Central memory CD4-positive, alpha-beta T cell (primary cell): Measurements from ENCODE around the gene CD226.
"Not testable (repeated sequence)": the region's sequence is repeated elsewhere in the genome, so short reads cannot be mapped to it uniquely, and the experiment has no call there.

ENCODE experiments used
- DNase-seq: peaks from one replicate; pipeline ENCODE4 v3.0.0; 2022

CD226 gene

DNA sequence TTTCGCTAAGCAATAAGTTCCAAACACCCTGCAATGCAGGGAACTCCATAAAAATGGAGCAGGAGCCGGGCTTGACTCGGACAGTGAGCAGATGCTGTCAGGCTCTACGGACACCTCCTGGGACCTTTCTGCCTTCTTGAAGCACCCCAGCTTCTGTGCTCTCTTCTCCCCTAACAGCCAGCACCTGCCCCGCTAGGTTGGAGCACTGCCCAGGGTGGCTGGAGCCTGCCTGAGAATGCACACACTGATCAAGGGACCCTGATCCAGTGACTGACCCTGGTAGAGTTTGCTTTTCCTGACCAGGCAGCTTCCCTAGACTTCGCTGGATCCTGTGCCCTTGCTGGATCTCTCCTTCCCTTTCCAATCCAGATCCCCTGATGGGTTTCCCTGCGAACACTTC lies 40.9 kb downstream of the CD226 start:
- DNase-seq: no peak

DNA sequence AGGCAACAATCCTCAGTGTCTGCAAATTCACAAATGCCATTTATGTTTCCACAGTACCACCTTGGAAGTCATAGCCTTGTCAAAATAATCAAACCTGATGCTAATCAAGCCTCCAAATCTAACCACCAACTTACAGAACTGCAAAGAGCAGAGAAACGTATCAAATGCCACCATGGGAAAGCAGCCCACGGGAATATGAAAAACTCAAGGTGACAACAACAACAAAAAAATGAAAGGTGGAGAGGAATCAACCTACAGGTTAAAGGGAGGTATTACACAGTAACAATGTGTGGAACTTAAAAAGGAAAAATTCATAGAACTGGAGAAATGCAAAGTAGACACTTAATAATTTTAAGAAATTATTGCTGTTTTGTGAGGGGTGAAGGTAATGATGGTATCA lies 46.7 kb downstream of the CD226 start:
- DNase-seq: peak; percentile 19

- DNase-seq: not testable (repeated sequence)
Measured at GRCh38 chr18:69899154-69899923, 48.3 kb downstream of the CD226 start.

DNA sequence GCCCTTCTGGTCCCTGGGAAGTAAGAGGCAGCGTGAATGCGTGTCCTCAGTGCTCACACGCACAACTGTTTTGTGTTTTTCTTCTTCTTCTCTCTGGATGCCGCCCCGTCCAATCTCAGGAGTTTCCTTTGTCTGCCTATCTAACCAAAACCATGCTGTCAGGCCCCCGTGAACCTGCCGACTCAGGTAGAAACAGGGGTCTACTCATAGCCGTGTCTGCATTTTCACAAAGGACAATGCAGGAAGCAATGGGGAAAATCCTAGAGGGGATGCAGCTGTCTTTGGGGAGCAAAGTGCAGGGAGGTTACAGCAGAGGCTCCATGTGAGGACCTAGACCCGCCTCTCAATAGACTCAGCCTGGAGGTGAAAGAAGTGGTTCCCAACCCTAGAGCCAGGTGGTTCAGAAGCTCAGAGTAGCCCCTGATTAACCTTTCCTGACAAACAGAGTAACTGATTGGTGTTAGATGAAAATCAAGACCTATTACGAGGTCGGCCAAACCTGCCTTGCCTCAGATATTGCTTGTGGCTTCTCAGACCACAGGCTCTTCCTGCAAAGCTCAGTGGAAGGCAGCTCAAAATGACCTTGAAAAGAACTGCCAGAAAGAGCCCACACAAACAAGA lies 49.3 kb downstream of the CD226 start:
- DNase-seq: peak; percentile 18

DNA sequence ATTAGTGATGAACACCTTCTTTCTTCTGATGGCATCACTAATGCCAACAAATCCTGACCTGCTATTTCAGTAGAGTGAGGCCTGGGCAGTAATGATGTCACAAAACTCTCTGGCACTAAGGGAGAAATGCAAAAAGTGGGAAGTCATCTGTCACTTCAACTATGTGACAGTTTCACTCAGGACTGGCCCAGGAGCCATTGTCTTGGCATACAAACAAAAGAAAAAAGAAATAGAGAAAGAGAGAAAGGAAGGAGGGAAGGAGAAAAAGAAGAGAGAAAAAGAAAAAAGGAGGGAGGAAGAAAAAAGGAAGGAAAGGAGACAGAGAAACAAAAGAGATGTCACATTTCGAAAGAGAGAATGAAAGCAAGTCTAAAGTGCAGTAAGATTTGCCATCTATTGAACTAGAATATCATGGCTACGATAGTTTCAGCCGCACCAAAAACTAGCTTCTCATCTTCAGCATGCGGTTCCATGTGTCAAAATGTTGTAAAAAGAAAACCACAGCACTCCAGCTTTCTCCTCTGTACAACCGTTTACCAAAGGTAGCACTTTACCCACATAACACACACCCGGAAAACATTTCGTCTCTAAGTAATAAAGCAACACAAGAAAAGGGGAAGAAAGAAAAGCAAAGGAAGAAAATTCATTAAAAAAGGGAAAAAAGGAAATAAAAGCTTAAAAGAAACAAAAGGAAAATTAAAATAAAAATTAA lies 50.1 kb downstream of the CD226 start:
- DNase-seq: peak; percentile 57

DNA sequence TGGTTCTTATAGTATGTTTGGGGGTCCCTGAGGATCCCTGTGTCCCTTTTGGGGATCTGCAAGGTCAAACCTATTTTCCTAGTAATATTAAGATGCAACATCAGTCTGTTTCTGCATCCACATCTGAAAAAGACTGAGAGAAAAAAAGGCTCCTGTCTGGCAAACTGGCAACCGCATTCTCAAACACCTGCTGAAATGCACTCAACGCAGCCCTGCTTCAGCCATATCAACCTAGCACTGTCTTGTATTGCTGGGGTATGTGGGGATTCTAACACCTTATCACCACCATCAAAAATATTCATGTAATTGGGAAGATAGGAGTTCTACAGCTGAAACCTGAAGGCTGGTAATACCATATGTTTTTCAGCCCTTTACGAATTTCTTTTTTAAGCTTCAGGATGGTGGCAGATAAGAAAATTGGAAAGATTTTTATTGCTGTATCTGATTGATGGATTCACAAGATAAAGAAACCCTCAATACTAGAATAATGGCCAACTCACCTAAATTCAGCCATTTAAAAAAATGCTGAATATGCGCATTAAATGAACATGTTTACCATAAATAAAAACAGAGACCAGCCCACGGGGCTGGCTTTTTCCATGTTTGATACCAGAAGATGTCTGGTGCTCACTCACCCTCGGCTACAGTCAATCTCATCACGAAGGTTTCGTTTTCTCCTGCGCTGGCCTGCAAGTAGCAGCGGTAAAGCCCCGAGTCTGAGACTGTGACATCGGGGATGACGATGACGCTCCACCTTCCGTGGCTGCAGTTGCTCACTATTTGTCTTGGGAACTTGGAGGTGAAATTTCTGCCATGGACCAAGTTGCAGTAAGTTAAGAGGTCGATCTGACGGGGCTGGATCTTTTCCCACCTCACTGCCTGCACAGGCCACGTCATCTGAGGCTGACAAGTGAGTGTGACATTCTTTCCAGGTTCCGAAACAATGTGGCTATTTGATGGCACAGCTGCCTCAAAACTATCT lies 52.3 kb downstream of the CD226 start:
- peak; percentile 38 for DNase-seq

DNA sequence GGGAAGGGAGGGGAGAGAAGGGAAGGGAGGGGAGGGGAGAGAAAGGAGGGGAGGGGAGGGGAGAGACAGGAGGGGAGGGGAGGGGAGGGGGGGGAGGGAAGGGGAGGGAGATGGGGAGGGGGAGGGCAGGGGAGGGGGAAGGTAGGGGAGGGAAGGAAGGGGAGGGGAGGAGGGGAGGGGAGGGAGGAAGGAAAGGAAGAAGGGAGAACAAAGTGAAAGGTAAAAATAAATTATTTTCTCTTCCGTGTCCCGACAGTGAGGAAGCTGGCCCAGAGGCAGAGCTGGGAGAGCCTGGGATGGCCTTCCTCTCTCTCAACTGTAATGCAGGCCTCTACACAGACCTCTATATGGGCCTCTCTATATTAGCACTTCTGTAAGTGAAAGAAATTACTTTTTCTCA lies 53.2 kb downstream of the CD226 start:
- DNase-seq: no peak

GRCh38 chr18:69890558-69890957 lies 57.1 kb downstream of the CD226 start:
- DNase-seq: no peak

GRCh38 chr18:69889009-69889408 lies 58.7 kb downstream of the CD226 start:
- no peak for DNase-seq

DNA sequence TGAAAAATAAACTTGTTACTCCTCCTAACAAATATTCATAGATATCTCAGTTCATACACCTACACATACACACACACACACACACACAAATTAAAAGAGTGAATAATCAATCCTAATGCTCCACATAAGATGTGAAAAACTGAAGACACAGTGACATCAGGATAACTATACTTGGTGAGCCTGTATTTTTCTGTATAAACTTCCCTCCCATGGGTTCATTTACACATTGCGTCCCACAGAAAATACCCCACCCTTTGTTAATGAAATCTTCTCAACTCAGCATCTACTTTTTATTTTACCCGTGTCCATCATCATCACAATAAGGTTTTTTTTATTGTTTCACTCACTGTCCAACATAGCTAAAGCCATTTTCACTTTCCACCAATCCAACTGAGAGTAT lies 60.4 kb downstream of the CD226 start:
- no peak for DNase-seq

DNA sequence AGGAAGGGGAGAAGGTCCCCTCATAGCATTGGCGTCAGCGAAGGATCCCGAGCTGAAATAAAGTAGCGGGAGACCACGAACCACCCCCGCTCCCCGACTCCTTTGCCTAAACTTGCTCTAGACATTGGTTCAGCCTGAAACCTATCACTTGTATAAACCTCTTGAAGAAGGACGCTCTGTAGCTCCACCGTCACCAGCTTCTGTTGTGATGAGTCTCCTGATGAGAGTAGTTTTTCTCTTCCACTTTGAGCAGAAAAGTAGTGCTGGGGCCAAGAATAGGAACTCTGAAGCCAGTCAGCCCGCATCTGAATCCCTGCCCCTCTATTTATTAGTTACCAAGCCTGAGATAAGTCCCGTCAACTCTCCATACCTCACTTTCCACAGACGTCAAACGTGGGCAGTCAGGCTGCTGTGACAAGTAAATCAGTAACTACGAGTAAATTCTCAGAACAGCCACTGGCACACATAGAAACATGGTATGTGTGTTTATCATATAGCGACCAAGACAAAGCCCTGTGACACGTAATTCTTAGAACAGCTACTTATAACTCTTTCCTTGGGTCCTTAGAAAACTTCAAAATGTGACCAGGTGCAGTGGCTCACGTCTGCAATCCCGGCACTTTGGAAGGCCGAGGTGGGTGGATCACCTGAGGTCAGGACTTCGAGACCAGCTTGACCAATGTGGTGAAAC lies 61.7 kb downstream of the CD226 start:
- DNase-seq: peak; percentile 29

DNA sequence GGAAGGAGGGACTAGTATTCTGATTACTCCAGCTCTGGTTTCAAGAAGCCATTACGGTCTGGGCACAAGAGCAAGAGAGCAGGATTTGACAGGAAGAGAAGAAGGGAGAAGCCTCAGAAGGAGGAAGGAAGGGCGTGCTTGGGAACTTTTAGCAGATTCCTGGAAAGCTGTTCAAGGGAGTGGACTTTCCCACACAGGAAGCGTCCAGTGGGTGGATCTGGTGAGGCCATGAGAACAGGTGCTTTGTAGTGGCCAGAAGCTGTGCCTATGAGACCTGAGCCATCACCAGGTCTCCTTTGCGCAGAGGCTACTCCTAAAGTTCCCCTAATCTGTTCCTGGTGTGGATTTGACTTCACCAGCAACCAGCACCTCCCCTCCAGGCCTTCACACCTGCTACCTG lies 62.3 kb downstream of the CD226 start:
- DNase-seq: no peak

DNA sequence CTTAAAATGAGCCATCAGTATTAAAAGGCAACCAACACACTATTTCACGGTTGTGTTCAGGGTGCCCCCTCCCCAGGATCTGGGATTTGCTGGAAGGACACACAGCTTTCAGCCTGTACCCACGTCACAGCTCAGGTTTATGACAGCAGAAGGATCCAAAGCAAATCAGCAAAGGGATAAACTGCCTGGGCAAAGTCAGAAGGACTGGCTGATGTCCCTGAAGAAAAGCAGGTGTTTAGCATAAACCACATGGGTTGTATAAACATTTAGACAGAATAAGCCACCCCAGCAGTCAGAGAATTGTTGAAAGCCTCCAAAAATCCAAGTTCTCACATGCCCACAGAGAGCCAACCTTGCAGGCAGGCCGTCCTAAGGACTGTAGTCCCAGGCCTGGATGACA lies 63.9 kb downstream of the CD226 start:
- no peak for DNase-seq

- no peak for DNase-seq
Measured at GRCh38 chr18:69882965-69883668, 64.6 kb downstream of the CD226 start.

GRCh38 chr18:69880083-69880482 lies 67.6 kb downstream of the CD226 start:
- no peak for DNase-seq

DNA sequence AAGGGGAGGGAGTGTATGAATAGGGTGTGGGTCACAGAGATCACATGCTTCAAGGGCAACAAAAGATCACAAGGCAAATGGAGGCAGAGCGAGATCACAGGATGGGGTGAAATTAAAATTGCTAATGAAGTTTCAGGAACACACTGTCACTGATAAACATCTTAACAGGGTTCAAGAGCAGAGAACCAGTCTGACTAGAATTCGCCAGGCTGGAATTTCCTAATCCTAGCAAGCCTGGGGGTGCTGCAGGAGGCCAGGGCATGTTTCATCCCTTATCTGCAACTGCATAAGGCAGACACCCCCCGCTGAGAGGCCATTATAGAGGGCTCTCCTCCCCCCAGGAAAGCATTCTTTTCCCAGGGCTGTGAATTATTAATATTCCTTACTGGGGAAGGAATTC lies 68.6 kb downstream of the CD226 start:
- not testable (repeated sequence) for DNase-seq

- no peak for DNase-seq
Measured at GRCh38 chr18:69878213-69878933, 69.3 kb downstream of the CD226 start.

- no peak for DNase-seq
Measured at GRCh38 chr18:69876490-69876889, 71.2 kb downstream of the CD226 start.

DNA sequence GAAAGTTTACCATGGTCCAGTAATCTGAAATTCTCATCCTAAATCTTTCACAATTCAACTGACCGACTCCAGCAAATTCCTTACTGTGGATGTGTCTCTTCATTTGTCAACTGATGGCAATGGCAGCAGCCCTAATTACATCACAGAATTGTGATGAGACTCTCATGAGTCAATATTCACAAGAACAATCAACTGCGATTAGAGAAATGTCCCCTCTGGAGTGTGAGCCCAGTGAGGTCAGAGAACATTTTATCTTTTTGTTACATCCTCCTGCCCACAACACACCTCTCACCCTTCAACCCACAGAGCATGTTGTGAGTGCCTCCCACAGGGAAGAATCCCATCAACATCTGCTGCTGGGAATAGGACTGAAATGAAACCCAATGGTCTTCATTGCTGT lies 73.6 kb downstream of the CD226 start:
- no peak for DNase-seq

DNA sequence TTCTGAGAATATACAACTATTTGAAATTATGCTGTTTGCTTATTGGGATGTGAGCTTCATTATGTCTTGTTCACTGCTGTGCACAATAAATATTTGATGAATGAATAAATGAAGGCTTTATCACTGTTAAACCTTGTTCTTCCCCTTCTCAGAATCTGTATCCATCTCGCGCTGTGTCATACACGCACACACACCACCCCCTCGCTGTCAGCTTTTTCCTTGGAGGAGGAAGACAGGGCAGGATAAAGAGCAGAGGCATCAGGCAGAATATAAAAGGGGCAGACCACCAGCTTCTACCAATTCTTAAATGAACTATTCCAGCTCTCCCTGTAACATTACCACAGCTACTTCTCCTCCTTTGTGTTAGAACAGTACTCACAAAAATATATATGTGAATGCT lies 75.0 kb downstream of the CD226 start:
- no peak for DNase-seq

DNA sequence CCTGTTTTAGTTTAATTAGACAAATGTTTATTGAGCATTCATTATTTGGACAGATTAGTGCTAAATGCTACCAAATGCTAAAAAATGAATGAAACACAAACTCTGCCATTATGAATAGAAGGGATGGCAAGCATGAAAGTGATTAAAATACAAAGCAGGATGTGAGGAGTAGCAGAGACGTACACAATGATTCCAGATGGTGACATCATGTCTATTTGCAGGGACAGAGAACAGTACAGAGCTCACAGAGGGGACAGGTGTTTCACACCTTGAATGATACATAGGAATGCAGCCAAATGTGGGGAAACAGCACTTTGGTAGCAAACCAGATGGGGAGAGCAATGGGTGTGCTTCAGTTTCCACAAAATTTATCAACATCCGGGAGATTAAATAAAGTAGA lies 76.3 kb downstream of the CD226 start:
- no peak for DNase-seq
